Measurements from ENCODE around the gene GPX3.

The GPX3 gene

GRCh38 chr5:151056379-151057325, 36.3 kb downstream of the GPX3 start:
- no peak for DNase-seq (ENCODE audit: low read depth in 4 of 4, low spot score in 1 of 4)

- DNase-seq (ENCODE audit: low read depth in 4 of 4, low spot score in 1 of 4): no peak
Observed at GRCh38 chr5:151058301-151058700, 37.9 kb downstream of the GPX3 start.

GRCh38 chr5:151058891-151059489, 38.6 kb downstream of the GPX3 start:
- DNase-seq (ENCODE audit: low read depth in 4 of 4, low spot score in 1 of 4): no peak

GRCh38 chr5:151060742-151061141, 40.4 kb downstream of the GPX3 start:
- DNase-seq (ENCODE audit: low read depth in 4 of 4, low spot score in 1 of 4): no peak

GRCh38 chr5:151062405-151063141, 42.2 kb downstream of the GPX3 start:
- DNase-seq (ENCODE audit: low read depth in 4 of 4, low spot score in 1 of 4): no peak

- DNase-seq (ENCODE audit: low read depth in 4 of 4, low spot score in 1 of 4): no peak
Observed at GRCh38 chr5:151063142-151063989, 43.0 kb downstream of the GPX3 start.

GRCh38 chr5:151064916-151065499, 44.6 kb downstream of the GPX3 start:
- no peak for DNase-seq (ENCODE audit: low read depth in 4 of 4, low spot score in 1 of 4)

GRCh38 chr5:151065609-151066008, 45.2 kb downstream of the GPX3 start:
- no peak for DNase-seq (ENCODE audit: low read depth in 4 of 4, low spot score in 1 of 4)

- DNase-seq (ENCODE audit: low read depth in 4 of 4, low spot score in 1 of 4): no peak
Observed at GRCh38 chr5:151066920-151067319, 46.5 kb downstream of the GPX3 start.

- no peak for DNase-seq (ENCODE audit: low read depth in 4 of 4, low spot score in 1 of 4)
Observed at GRCh38 chr5:151067632-151068432, 47.4 kb downstream of the GPX3 start.

- DNase-seq (ENCODE audit: low read depth in 4 of 4, low spot score in 1 of 4): peak in 1 of 4 experiments; percentile 53
Observed at GRCh38 chr5:151068433-151069197, 48.2 kb downstream of the GPX3 start.

GRCh38 chr5:151070449-151070848, 50.1 kb downstream of the GPX3 start:
- no peak for DNase-seq (ENCODE audit: low read depth in 4 of 4, low spot score in 1 of 4)

- no peak for DNase-seq (ENCODE audit: low read depth in 4 of 4, low spot score in 1 of 4)
Observed at GRCh38 chr5:151071021-151071420, 50.6 kb downstream of the GPX3 start.

GRCh38 chr5:151071848-151072629, 51.6 kb downstream of the GPX3 start:
- DNase-seq (ENCODE audit: low read depth in 4 of 4, low spot score in 1 of 4): no peak

GRCh38 chr5:151072630-151073025, 52.2 kb downstream of the GPX3 start:
- no peak for DNase-seq (ENCODE audit: low read depth in 4 of 4, low spot score in 1 of 4)

- no peak for DNase-seq (ENCODE audit: low read depth in 4 of 4, low spot score in 1 of 4)
Observed at GRCh38 chr5:151073280-151073679, 52.9 kb downstream of the GPX3 start.

- DNase-seq (ENCODE audit: low read depth in 4 of 4, low spot score in 1 of 4): no peak
Observed at GRCh38 chr5:151074557-151074956, 54.2 kb downstream of the GPX3 start.

- no peak for DNase-seq (ENCODE audit: low read depth in 4 of 4, low spot score in 1 of 4)
Observed at GRCh38 chr5:151075698-151076331, 55.4 kb downstream of the GPX3 start.
